Chondrocyte (in vitro differentiated cells): ENCODE data around the gene NOM1. TPM values are rescaled to one million over a fixed set of nuclear protein-coding genes. Genes with fewer than 3 reads are reported as not detected.

Experiments
- DNase-seq: peaks from one replicate; pipeline ENCODE4 v3.0.0; 2021; ENCODE audit warnings: mixed read lengths, low spot score
- H3K27ac Mint-ChIP-seq: one replicate; pipeline ENCODE4 v1.8.0; 2021; ENCODE audit warnings: mild to moderate bottlenecking, moderate library complexity, mixed read lengths; ENCODE audit not compliant: unreplicated experiment
- H3K27me3 Mint-ChIP-seq: 2 replicates; pipeline ENCODE4 v1.8.0; 2021; ENCODE audit warnings: low read depth, mixed read lengths
- H3K36me3 Mint-ChIP-seq: 2 replicates; pipeline ENCODE4 v1.8.0; 2021; ENCODE audit warnings: low read depth, mixed read lengths
- H3K4me1 Mint-ChIP-seq: 2 replicates; pipeline ENCODE4 v1.8.0; 2021; ENCODE audit warnings: low read depth, mild to moderate bottlenecking, mixed read lengths
- H3K4me3 Mint-ChIP-seq: one replicate; pipeline ENCODE4 v1.8.0; 2021; ENCODE audit warnings: mild to moderate bottlenecking, moderate library complexity, mixed read lengths; ENCODE audit not compliant: unreplicated experiment
- H3K9me3 Mint-ChIP-seq: 2 replicates; pipeline ENCODE4 v1.8.0; 2021; ENCODE audit warnings: low read depth, mixed read lengths
- CTCF ChIP-seq: fragments of 200-600 bp; sonication (generic); IDR thresholded peaks from 2 replicates; pipeline ENCODE4 v1.5.0; 2021; ENCODE audit warnings: antibody characterized with exemption, mild to moderate bottlenecking, moderate library complexity
- total RNA-seq: library from RNA; stranded (reverse); gene quantifications from 3 replicates; pipeline ENCODE4 v1.2.1, GENCODE V29; 2021

Gene NOM1
- total RNA-seq, 1 donor from 2014 or later: 16.9 TPM

- peaks cover 6% of the 10 kb centered on the region for H3K9me3 Mint-ChIP-seq
- no peak for TF ChIP-seq CTCF
- H3K27ac Mint-ChIP-seq: no peak overlapping the region
- H3K36me3 Mint-ChIP-seq: peaks cover 4% of the 10 kb centered on the region
- H3K4me1 Mint-ChIP-seq: no peaks in the 10 kb centered on the region
- peaks cover 4% of the 10 kb centered on the region for H3K27me3 Mint-ChIP-seq
- no peak overlapping the region for H3K4me3 Mint-ChIP-seq
- DNase-seq: no peak
Measured at GRCh38 chr7:156984174-156984891, 34.8 kb downstream of the NOM1 start.

GRCh38 chr7:156985101-156985992 lies 35.8 kb downstream of the NOM1 start:
- no peak for TF ChIP-seq CTCF
- H3K9me3 Mint-ChIP-seq: no peaks in the 10 kb centered on the region
- peaks cover 4% of the 10 kb centered on the region for H3K27me3 Mint-ChIP-seq
- DNase-seq: no peak
- H3K4me3 Mint-ChIP-seq: no peak overlapping the region
- H3K27ac Mint-ChIP-seq: no peak overlapping the region
- H3K4me1 Mint-ChIP-seq: no peaks in the 10 kb centered on the region
- peaks cover 1% of the 10 kb centered on the region for H3K36me3 Mint-ChIP-seq

- Mint-ChIP-seq H3K27ac (no peak overlapping the region), H3K9me3 (no peaks in the 10 kb centered on the region), H3K36me3 (peaks cover 1% of the 10 kb centered on the region), H3K4me1 (no peaks in the 10 kb centered on the region), H3K27me3 (peaks cover 6% of the 10 kb centered on the region), H3K4me3 (no peak overlapping the region)
- TF ChIP-seq CTCF: no peak
- no peak for DNase-seq
Measured at GRCh38 chr7:156986378-156986777, 36.9 kb downstream of the NOM1 start.

GRCh38 chr7:156988343-156989185 lies 39.1 kb downstream of the NOM1 start:
- Mint-ChIP-seq H3K4me1 (no peaks in the 10 kb centered on the region), H3K27ac (no peak overlapping the region), H3K4me3 (no peak overlapping the region), H3K36me3 (peaks cover 1% of the 10 kb centered on the region), H3K27me3 (peaks cover 8% of the 10 kb centered on the region), H3K9me3 (no peaks in the 10 kb centered on the region)
- no peak for TF ChIP-seq CTCF
- DNase-seq: no peak
